Epithelial cell of esophagus (primary cell): ENCODE measurements around the gene NAA25.
"Not testable (repeated sequence)": the region's sequence is repeated elsewhere in the genome, so short reads cannot be mapped to it uniquely, and the experiment has no call there.

Experiments used
- DNase-seq: peaks from one replicate; pipeline ENCODE4 v3.0.0; 2010; ENCODE audit warnings: low read depth
- H3K4me3 ChIP-seq: 2 replicates; pipeline ENCODE4 v1.5.1; 2011; ENCODE audit warnings: mild to moderate bottlenecking, low read length, control low read depth
- TF ChIP-seq, protein P1 (sequence below): IDR thresholded peaks from 2 replicates; pipeline ENCODE4 v1.5.1; 2011; ENCODE audit warnings: low read depth, mild to moderate bottlenecking, low read length, control low read depth, inconsistent platforms; ENCODE audit not compliant: insufficient read depth; ENCODE audit errors: missing control alignments

The NAA25 gene

DNA sequence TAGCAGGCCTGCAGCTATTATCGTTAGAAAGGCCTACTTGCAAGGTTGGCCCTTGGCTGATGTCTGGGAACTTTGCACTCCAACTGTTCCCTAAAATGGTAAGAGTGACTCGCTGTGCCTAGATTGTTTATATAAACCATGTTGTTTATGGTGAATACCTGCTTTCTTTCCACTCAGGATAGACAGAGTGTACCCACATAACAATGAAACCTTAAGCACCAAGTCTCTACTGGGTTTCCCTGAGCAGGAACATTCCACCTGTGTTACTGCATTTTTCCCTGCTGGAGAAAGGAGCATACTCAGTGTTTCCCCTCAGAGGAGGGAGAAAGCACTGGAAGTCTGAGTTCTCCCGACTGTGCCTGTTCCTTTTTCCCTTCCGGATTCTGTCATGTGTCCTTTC lies 62.6 kb downstream of the NAA25 start:
- no peak for DNase-seq
- H3K4me3 ChIP-seq: no peak overlapping the region
- TF ChIP-seq, protein P1, sequence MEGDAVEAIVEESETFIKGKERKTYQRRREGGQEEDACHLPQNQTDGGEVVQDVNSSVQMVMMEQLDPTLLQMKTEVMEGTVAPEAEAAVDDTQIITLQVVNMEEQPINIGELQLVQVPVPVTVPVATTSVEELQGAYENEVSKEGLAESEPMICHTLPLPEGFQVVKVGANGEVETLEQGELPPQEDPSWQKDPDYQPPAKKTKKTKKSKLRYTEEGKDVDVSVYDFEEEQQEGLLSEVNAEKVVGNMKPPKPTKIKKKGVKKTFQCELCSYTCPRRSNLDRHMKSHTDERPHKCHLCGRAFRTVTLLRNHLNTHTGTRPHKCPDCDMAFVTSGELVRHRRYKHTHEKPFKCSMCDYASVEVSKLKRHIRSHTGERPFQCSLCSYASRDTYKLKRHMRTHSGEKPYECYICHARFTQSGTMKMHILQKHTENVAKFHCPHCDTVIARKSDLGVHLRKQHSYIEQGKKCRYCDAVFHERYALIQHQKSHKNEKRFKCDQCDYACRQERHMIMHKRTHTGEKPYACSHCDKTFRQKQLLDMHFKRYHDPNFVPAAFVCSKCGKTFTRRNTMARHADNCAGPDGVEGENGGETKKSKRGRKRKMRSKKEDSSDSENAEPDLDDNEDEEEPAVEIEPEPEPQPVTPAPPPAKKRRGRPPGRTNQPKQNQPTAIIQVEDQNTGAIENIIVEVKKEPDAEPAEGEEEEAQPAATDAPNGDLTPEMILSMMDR: no peak

DNA sequence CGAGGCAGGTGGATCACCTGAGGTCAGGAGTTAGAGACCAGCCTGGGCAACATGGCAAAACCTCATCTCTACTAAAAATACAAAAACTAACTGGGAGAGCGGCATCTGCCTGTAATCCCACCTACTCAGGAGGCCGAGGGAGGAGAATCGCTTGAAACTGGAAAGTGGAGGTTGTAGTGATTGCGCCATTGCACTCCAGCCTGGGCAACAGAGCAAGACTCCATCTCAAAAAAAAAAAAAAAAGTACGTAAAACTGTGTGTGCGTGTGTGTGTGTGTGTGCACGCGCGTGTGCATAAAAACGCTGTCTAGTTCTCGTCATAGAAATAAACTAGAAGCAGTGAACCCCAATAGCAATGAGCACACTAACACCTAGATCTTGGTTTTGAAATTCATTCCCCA lies 72.0 kb downstream of the NAA25 start:
- H3K4me3 ChIP-seq, DNase-seq: not testable (repeated sequence)

DNA sequence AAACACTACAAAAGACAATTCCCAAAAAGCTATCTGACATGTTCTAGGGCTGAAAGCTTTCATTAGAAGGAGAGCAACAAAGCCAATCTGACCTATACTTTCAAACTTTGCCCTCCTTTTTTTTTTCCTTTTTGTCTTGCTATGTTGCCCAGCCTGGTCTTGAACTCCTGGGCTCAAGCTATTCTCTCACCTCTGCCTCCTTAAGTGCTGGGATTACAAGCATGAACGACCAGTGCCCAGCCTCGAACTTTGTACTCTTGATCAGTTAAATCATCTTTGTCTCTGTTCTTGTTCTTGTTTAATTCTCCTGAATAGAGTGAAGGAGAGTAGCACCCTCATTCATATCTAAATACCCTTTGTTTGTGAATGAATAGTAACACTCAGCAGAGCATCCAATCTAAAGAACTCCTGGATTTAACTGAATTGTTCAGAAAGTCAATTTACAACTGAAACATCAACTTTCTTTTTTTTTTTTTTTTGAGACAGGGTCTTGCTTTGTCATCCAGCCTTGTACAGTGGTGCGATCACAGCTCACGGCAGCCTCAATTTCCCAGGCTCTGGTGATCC lies 73.3 kb downstream of the NAA25 start:
- no peak overlapping the region for H3K4me3 ChIP-seq
- TF ChIP-seq, protein P1: no peak
- no peak for DNase-seq

DNA sequence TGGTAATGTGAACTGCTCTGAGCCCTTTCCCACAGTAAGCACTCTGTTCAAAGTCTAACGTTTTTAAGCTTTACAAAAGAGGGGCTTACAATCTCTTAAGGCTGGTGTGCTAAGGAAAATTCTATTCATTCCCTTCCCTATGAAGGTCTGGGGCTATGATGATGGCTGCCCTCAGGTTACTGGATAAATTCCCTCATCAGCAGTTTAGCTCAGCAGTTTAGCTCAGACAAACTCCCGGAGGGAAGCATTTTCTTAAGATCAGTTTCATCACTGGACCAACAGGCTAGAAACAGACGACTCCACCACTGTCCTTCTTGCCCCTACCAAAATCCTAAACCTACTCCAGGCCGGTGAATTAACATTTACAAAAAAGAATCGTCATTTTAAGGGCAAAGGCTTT lies 76.3 kb downstream of the NAA25 start:
- TF ChIP-seq, protein P1: no peak
- no peak overlapping the region for H3K4me3 ChIP-seq
- no peak for DNase-seq

DNA sequence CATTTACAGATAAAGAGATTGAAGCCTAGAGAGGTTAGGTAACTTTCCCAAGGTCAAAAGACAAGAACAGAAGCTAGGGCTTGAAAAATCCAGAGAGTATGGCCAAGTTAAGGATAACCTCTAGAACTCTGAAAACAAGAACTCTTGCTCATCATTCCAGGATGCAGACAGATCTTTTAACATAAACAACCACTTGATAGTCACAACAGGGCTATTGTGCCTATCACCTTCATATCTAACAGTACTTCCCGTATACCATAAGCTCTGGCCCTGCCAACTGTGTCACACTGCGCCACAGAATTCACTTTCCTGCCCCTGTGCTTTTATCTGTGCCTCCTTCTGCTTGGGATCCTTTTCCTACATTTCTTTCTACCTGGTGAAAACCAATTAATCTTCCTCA lies 77.1 kb downstream of the NAA25 start:
- TF ChIP-seq, protein P1: no peak
- no peak overlapping the region for H3K4me3 ChIP-seq

DNA sequence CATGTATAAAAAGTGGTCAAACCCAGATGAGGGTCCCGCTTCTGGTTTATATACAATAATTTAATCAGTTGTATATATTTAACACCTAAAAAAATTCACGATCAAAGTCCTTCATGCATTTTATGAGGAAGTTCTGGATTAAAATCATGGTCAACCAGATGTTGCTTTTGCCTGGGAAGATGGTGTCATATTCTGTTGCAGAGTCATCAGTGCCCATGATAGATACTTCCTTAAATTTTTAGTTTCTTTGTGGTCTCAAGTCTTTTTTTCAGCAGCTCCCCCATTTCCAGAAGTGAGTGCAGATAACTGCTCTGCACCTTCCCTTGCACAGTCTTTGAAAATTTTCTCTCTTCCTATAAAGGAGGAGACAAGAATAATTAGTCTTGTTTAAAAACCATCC lies 79.3 kb downstream of the NAA25 start:
- H3K4me3 ChIP-seq: no peak overlapping the region
- DNase-seq: no peak
- TF ChIP-seq, protein P1: no peak

More for the DNA sequence above, 77.1 kb downstream of the NAA25 start:
- DNase-seq: no peak

DNA sequence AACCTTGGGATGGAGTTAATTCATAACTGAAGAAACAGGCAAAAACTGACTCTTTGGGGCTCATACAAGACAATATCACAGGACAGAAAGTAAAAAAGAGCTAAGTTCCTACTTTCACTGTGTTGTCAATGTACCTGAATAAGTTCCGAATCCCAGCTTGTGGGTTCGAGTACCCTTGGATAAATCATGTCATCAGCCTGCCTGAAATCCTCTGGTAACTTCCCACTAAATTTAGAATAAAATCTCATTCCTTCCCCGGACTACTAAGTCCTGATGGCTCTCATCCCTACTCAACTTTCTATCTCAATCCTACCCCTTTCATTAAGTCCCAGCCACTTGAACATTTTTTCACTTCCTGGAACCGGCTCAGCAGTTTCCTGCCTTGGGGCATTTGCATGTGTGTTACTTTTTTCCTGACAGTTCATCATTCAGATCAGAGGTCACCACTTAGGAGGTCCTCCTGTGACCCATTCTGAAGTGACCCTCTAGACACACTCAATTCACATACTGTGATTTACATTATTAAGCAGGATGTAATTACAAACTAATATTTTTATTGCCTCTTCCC lies 82.7 kb downstream of the NAA25 start:
- DNase-seq: peak; percentile 33
- no peak overlapping the region for H3K4me3 ChIP-seq
- TF ChIP-seq, protein P1: no peak
